Heart left ventricle (tissue), 16 donors: ENCODE data around the gene POLR3H. TPM values are rescaled to one million over a fixed set of nuclear protein-coding genes. Genes with fewer than 3 reads are reported as not detected.

Experiments
- ATAC-seq, 4 donors: fragments of 200-7000 bp; cut with Tn5 transposase; one replicate each; pipeline ENCODE4 v1.9.1; 2020 to 2022; ENCODE audit warnings: moderate library complexity in 4 of 4, mild to moderate bottlenecking in 3 of 4, moderate number of reproducible peaks in 1 of 4
- DNase-seq, 5 donors: peaks; one replicate each; pipeline ENCODE4 v3.0.0-alpha.2; 2020
- H3K27ac ChIP-seq, 12 donors: fragments of 200-600 bp; sonication (generic) in 4 of 12; one replicate each; pipeline versions ENCODE4 v1.5.0 to v1.8.0; 2016 to 2022; ENCODE audit warnings: mild to moderate bottlenecking in 2 of 12
- H3K27me3 ChIP-seq, 9 donors: fragments of 200-600 bp; sonication (generic) in 2 of 9; one replicate each; pipeline versions ENCODE4 v1.5.1 to v1.8.0; 2016 to 2022; ENCODE audit warnings: mild to moderate bottlenecking in 3 of 9
- H3K36me3 ChIP-seq, 9 donors: fragments of 200-600 bp; sonication (generic) in 2 of 9; one replicate each; pipeline versions ENCODE4 v1.5.0 to v1.8.0; 2018 to 2022; ENCODE audit warnings: mild to moderate bottlenecking in 2 of 9
- H3K4me1 ChIP-seq, 12 donors: fragments of 200-600 bp; sonication (generic) in 4 of 12; one replicate each; pipeline versions ENCODE4 v1.5.0 to v1.8.0; 2016 to 2022; ENCODE audit warnings: mild to moderate bottlenecking in 3 of 12
- H3K4me3 ChIP-seq, 12 donors: fragments of 200-600 bp; sonication (generic) in 4 of 12; one replicate each; pipeline versions ENCODE4 v1.5.0 to v1.8.0; 2017 to 2022; ENCODE audit warnings: mild to moderate bottlenecking in 9 of 12, moderate library complexity in 4 of 12
- H3K9me3 ChIP-seq, 12 donors: fragments of 200-600 bp; sonication (generic) in 4 of 12; one replicate each; pipeline versions ENCODE4 v1.5.0 to v1.8.0; 2016 to 2022; ENCODE audit warnings: mild to moderate bottlenecking in 1 of 12
- CTCF ChIP-seq, 12 donors: fragments of 200-600 bp; sonication (generic) in 4 of 12; IDR thresholded peaks; one replicate each; pipeline versions ENCODE4 v1.5.0 to v1.8.0; 2018 to 2022; ENCODE audit warnings: antibody characterized with exemption in 12 of 12, mild to moderate bottlenecking in 5 of 12
- POLR2A ChIP-seq, 2 donors: fragments of 450-650 bp; IDR thresholded peaks; one replicate each; pipeline ENCODE4 v1.6.1; 2017; ENCODE audit warnings: antibody characterized with exemption in 2 of 2, mild to moderate bottlenecking in 2 of 2, moderate library complexity in 2 of 2
- WGBS, 4 donors: extraction: QIAGEN DNeasy Blood & Tissue Kit in 2 of 4; methylation state at CpG; one replicate each; pipeline versions ENCODE4 v1.1.5 to v1.1.7; 2013 to 2018; 5-methylcytosine and 5-hydroxymethylcytosine counted together
- intact Hi-C, 10 donors: fragments of 100-400 bp; cut with DNase I; formaldehyde crosslinking; loops; one replicate each; pipeline versions ENCODE4 v1.11.1 to v1.14.2; 2022
- polyA plus RNA-seq, 2 donors: library from polyadenylated mRNA; stranded (reverse); fragments of 200-250 nt; gene quantifications; one replicate each; pipeline ENCODE4 v1.2.3, GENCODE V29; 2013
- total RNA-seq, 9 donors: library from RNA; depleted of rRNA in 2 of 9; stranded (reverse); fragments of >200 nt in 2 of 9; fragmentation: NEBNext Ultra II Directional in 3 of 9; extraction: Animal tissue kit (Norgen Biotek cat#: 25700) in 3 of 9; gene quantifications; one replicate each; pipeline versions ENCODE4 v1.1.0 to v1.2.4, GENCODE V29; 2016 to 2023
- donor health status: ischemic (EF 13 %, LVEDD 7.1; RV severe dilation, severe dysfunction).
- donor health status: healthy with polysubstance abuse.
- donor health status: DM: no; HTN: yes; CAD: no.
- donor health status: DM: no; HTN: no; CAD: no.
- donor health status: ischemic (EF 25% LVEDD 6.9; RV normal size, moderate dysfunction).
- donor health status: ischemic (EF 25% LVEDD 5.7; RV mildly dilated, moderate dysfunction).
- donor health status: healthy.
- donor health status: DM: yes; HTN: yes; CAD: no.
- donor health status: ischemic (EF 35%, LVEDD 5.7; RV mildly dilated, moderate dysfunction).
- donor health status: nonischemic (EF 11% LVEDD 7.7; RV severe dilation, severe dysfunction).
- donor health status: DM: yes; HTN: yes; CAD: no.
- donor health status: PGD.
- donor health status: ischemic (EF 29% LVEDD 5.4; RV normal size, mild dysfunction).
- donor health status: nonischemic (EF 23%, LVEDD 6.1; RV moderate dilation, normal function).

Gene POLR3H
- total and polyA plus RNA-seq, 11 donors: 12.2 to 31.2 (median 19.3) TPM

DNA sequence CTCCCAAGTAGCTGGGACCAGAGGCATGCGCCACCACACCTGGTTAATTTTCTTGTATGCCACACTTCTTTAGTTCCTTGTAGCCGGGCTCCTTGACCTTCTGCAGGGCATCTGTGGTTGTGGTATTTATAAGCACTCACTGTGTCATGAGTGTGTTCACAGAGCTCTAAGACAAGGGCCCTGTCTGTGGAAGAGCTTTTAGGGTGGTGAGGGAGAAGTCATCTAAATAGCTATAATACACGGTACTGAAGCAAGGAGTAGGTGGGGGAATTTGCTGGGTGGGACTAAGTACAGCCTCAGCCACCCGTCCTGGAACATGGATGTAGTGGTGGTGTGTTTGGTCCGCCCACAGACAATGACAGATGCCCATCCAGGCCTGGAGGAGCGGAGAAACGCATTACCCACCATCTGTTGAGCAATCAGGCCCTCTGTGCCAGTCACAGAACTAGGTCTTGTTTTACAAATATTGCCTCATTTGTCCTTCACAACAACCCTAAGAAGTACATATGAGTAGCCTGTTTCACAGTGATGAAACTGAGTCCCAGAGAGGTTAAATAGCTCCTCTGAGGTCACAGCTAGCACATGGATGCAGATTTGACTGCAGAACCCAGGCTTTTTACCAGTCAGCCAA lies 65.3 kb downstream of the POLR3H start:
- intact Hi-C loops: loop anchor here in 1 of 10 donors (5.0 kb wide), 1 partner anchor 38 kb away; no protein-coding TSS in a partner anchor
- H3K27me3 ChIP-seq: no peaks in the 10 kb centered on the region
- 53 to 64% (median 56%) methylated on average over 7 of the region's 7 CpGs for WGBS, 4 donors
- H3K4me3 ChIP-seq: no peak overlapping the region
- peak overlapping the region in 10 of 12 donors; percentile 34 to 83 (median 72) for H3K27ac ChIP-seq
- DNase-seq (no peak), ATAC-seq (no peak)
- H3K4me1 ChIP-seq: peaks cover 5 to 89% (median 64%) of the 10 kb centered on the region in 12 donors
- no peak for TF ChIP-seq CTCF (IDR thresholded peaks at IDR 0.05)
- TF ChIP-seq POLR2A (IDR thresholded peaks at IDR 0.05): no peak
- H3K36me3 ChIP-seq: peaks cover 0 to 26% (median 5%) of the 10 kb centered on the region in 9 donors
- no peaks in the 10 kb centered on the region for H3K9me3 ChIP-seq

GRCh38 chr22:41478473-41478872 lies 65.8 kb downstream of the POLR3H start:
- Histone ChIP-seq H3K9me3 (no peaks in the 10 kb centered on the region), H3K36me3 (peaks cover 0 to 26% (median 5%) of the 10 kb centered on the region in 9 donors), H3K4me3 (no peak overlapping the region), H3K27ac (peak overlapping the region in 9 of 12 donors; percentile 34 to 83 (median 73)), H3K4me1 (peaks cover 5 to 89% (median 62%) of the 10 kb centered on the region in 12 donors), H3K27me3 (no peaks in the 10 kb centered on the region)
- 49 to 57% (median 51%) methylated on average over 2 of the region's 2 CpGs for WGBS, 4 donors
- intact Hi-C loops: loop anchor here in 1 of 10 donors (5.0 kb wide), 1 partner anchor 39 kb away; no protein-coding TSS in a partner anchor
- TF ChIP-seq CTCF (IDR thresholded peaks at IDR 0.05): no peak
- ATAC-seq: no peak
- DNase-seq: no peak

Other genes starting within 250 kb of the POLR3H start
- 10 to 100 TPM; 32.2 to 50.4 (median 37.1) TPM for gene ZC3H7B, start 242.9 kb downstream of the POLR3H start, total RNA-seq
- 10 to 100 TPM; 29.7 to 48.7 TPM for gene ZC3H7B, start 242.9 kb downstream of the POLR3H start, polyA plus RNA-seq
- 10 to 100 TPM in 8 of 9 donors, 1 to 10 TPM in 1; 7.2 to 35.3 (median 19.6) TPM for gene TEF, start 162.5 kb downstream of the POLR3H start, total RNA-seq
- gene TEF, start 162.5 kb downstream of the POLR3H start, polyA plus RNA-seq: 10 to 100 TPM in 1 of 2 donors, 1 to 10 TPM in 1; 9.9 to 15.8 TPM
- gene TOB2, start 97.7 kb downstream of the POLR3H start, total RNA-seq: 10 to 100 TPM; 29.0 to 74.5 (median 46.1) TPM
- gene TOB2, start 97.7 kb downstream of the POLR3H start, polyA plus RNA-seq: 10 to 100 TPM; 29.6 to 44.9 TPM
- gene PHF5A, start 75.8 kb downstream of the POLR3H start, total RNA-seq: 10 to 100 TPM; 13.4 to 29.3 (median 20.0) TPM
- gene PHF5A, start 75.8 kb downstream of the POLR3H start, polyA plus RNA-seq: 10 to 100 TPM; 40.3 to 49.9 TPM
- 1,000 to 10,000 TPM in 2 of 9 donors, 100 to 1,000 TPM in 7; 503 to 1,146 (median 862) TPM for gene ACO2, start 75.4 kb downstream of the POLR3H start, total RNA-seq
- gene ACO2, start 75.4 kb downstream of the POLR3H start, polyA plus RNA-seq: 100 to 1,000 TPM; 375 to 431 TPM
- 100 to 1,000 TPM in 8 of 9 donors, 10 to 100 TPM in 1; 94.1 to 564 (median 266) TPM for gene CSDC2, start 16.5 kb upstream of the POLR3H start, total RNA-seq
- gene CSDC2, start 16.5 kb upstream of the POLR3H start, polyA plus RNA-seq: 100 to 1,000 TPM; 300 to 463 TPM
- gene PMM1, start 45.4 kb upstream of the POLR3H start, total RNA-seq: 10 to 100 TPM; 10.8 to 26.4 (median 22.9) TPM
- 10 to 100 TPM; 17.3 to 34.8 TPM for gene PMM1, start 45.4 kb upstream of the POLR3H start, polyA plus RNA-seq
- gene DESI1, start 76.6 kb upstream of the POLR3H start, total RNA-seq: 10 to 100 TPM; 29.0 to 51.0 (median 40.6) TPM
- 10 to 100 TPM; 24.2 to 39.8 TPM for gene DESI1, start 76.6 kb upstream of the POLR3H start, polyA plus RNA-seq
- 100 to 1,000 TPM; 162 to 204 (median 176) TPM for gene XRCC6, start 76.8 kb upstream of the POLR3H start, total RNA-seq
- gene XRCC6, start 76.8 kb upstream of the POLR3H start, polyA plus RNA-seq: 100 to 1,000 TPM; 123 to 231 TPM
- 100 to 1,000 TPM; 168 to 233 (median 201) TPM for gene SNU13, start 144.4 kb upstream of the POLR3H start, total RNA-seq
- gene SNU13, start 144.4 kb upstream of the POLR3H start, polyA plus RNA-seq: 100 to 1,000 TPM; 222 to 292 TPM
- gene MEI1, start 155.0 kb upstream of the POLR3H start, total RNA-seq: 1 to 10 TPM in 3 of 9 donors, under 1 TPM in 2, not detected in 4; 0.40 to 2.3 (median 1.1) TPM
- gene MEI1, start 155.0 kb upstream of the POLR3H start, polyA plus RNA-seq: under 1 TPM; 0.23 to 0.54 TPM